HUES64 (cell line): ENCODE data around the gene SLC2A10.

Experiments
- H3K27ac ChIP-seq: 2 replicates; pipeline ENCODE4 v1.7.0; 2013; ENCODE audit warnings: low read depth, low read length, inconsistent platforms
- H3K27me3 ChIP-seq: 2 replicates; pipeline ENCODE4 v1.6.1; 2013; ENCODE audit warnings: mild to moderate bottlenecking, low read length; ENCODE audit not compliant: insufficient read depth
- H3K36me3 ChIP-seq: 2 replicates; pipeline ENCODE4 v1.6.1; 2013; ENCODE audit warnings: mild to moderate bottlenecking, low read length; ENCODE audit not compliant: insufficient read depth
- H3K4me1 ChIP-seq: 2 replicates; pipeline ENCODE4 v1.6.1; 2013; ENCODE audit warnings: mild to moderate bottlenecking, low read length, moderate library complexity; ENCODE audit not compliant: insufficient read depth
- H3K4me3 ChIP-seq: 2 replicates; pipeline ENCODE4 v1.5.1; 2013; ENCODE audit warnings: mild to moderate bottlenecking, low read length, moderate library complexity
- H3K9ac ChIP-seq: 2 replicates; pipeline ENCODE4 v1.6.1; 2013; ENCODE audit warnings: mild to moderate bottlenecking, low read depth, low read length
- H3K9me3 ChIP-seq: 2 replicates; pipeline ENCODE4 v1.6.1; 2013; ENCODE audit warnings: low read depth, low read length; ENCODE audit not compliant: insufficient read depth
- WGBS: fragments of 150-250, 120-280 bp; methylation state at CpG from one replicate; pipeline ENCODE4 v1.1.7; 2013; ENCODE audit warnings: missing lambda C conversion rate; 5-methylcytosine and 5-hydroxymethylcytosine counted together

Gene SLC2A10

DNA sequence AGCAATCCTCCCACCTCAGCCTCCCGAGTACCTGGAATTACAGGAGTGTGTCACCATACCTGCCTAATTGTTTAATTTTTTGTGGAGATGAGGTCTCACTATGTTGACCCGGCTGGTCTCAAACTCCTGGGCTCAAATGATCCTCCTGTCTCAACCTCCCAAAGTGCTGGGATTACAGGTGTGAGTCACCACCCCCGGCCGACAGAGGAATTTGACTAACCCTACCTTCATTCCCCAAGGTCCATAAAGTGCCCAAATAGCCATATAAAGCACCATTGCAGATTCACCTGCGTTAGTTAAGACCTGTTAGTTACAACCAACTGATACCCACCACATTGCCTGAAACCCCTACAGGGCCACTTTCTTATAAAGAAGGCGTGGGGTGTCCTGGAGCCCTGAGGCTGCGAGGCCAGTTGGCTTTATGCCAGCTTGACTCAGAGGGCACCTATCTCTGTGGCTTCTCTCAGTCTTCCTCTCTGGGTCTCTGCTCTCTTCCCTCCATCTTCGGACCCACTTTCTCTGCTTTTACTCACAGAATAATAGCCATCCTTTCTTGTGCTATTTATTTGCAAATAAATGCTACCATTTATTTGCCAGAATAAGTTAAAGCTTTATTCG, 65.6 kb downstream of the SLC2A10 start:
- Histone ChIP-seq H3K9ac (no peak overlapping the region), H3K36me3 (no peaks in the 10 kb centered on the region), H3K9me3 (no peaks in the 10 kb centered on the region), H3K4me1 (peaks cover 9% of the 10 kb centered on the region), H3K27me3 (no peaks in the 10 kb centered on the region), H3K27ac (no peak overlapping the region), H3K4me3 (no peak overlapping the region)
- 93% methylated on average over 8 of the region's 9 CpGs for WGBS

DNA sequence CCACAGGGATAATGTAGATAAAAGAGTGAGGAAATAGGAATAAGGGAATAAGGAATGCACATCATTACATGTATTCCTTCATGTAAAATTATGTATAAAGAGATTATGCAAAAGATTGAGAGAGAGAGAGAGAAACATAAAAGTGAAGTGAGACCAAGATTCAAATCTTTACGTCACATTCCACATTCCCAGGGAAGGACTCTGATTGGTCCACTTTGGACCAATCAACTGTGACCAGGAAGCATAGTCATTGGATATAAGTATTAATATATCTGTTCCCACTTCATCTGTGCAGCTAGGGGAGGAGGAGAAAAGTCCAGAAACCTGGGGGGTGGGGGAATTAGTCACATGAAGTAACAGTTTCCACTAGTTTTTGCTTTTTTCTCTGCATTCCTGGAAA, 66.4 kb downstream of the SLC2A10 start:
- Histone ChIP-seq H3K4me1 (peaks cover 9% of the 10 kb centered on the region), H3K27me3 (no peaks in the 10 kb centered on the region), H3K36me3 (no peaks in the 10 kb centered on the region), H3K9me3 (no peaks in the 10 kb centered on the region), H3K4me3 (no peak overlapping the region), H3K9ac (no peak overlapping the region), H3K27ac (no peak overlapping the region)
- 83% methylated on average over 1 of the region's 1 CpG for WGBS

DNA sequence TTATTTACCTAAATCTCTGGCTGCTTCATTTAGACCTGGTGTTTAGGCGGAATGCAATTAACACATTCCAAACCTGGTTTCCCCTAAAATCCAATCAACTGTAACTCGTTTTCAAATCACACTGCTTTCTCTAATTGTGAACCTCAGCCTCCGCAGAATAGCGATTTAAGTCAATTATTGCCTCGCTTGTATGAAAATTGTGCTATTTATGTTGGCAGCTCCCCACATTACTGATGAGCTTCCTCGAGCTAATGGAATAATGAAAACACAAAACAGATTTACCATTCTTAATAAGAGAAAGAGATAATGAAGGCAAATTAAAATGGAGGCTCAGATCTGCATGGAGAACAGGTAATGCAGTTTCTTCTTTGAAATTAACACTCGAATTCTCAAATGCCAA, 67.9 kb downstream of the SLC2A10 start:
- 92% methylated on average over 7 of the region's 7 CpGs for WGBS
- peaks cover 9% of the 10 kb centered on the region for H3K4me1 ChIP-seq
- no peaks in the 10 kb centered on the region for H3K9me3 ChIP-seq
- no peak overlapping the region for H3K4me3 ChIP-seq
- H3K27me3 ChIP-seq, result no peaks in the 10 kb centered on the region
- no peak overlapping the region for H3K27ac ChIP-seq
- no peak overlapping the region for H3K9ac ChIP-seq
- no peaks in the 10 kb centered on the region for H3K36me3 ChIP-seq

DNA sequence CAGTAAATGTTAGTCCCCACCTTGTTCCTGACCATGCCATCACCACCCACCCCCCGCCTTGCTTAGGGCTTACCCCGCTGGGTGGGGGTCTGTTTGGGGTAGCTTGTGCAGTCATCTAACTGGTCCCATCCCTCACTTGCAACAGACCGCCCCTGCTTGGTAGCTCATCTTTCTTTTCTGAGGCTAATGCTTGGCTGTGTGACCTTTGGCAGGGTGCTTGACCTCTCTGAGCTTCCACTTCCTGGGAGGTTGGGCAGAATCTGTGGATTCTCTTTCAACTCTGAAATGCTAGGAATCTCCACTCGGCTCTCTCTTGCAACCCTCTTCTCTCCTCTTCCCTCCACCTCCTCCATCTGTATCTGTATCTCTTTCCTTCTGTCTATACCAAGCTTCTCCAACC, 70.4 kb downstream of the SLC2A10 start:
- WGBS, result 57% methylated on average over 4 of the region's 4 CpGs

DNA sequence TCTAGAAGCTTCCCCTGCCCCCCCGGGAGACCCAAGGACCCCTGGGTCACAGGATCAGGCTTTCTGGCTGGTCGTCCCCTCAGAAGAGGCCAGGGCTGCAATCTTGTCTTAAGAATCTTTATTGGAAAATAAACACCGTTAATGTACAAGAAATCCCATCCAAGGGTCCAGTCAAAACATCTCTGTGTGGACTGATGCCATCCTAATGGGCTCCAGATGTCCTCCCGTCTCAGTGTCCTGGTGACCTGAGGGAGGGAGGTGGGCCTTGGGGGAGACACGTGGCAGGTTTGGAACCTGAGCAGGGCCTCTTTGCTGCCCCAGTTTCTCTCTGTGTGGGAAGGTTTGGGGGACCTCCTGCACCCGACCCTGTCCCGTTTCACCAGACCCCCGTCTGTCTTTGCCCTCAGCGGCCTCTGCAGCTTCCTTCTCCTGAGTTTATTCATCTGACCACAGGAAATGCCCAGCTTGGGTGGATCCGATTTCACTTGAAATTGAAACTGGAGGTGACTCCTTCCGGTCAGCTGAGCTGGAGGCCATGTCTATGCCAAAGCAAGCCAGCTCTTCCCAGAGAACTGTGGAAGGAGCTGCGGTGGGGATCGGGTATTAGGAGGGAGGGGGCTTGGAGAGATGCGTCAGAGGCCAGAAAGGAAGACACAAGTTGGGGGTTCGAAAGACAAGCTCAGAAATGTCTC, 75.1 kb downstream of the SLC2A10 start:
- WGBS, result 93% methylated on average over 15 of the region's 15 CpGs
- no peaks in the 10 kb centered on the region for H3K36me3 ChIP-seq
- no peak overlapping the region for H3K4me3 ChIP-seq
- no peaks in the 10 kb centered on the region for H3K27me3 ChIP-seq
- no peaks in the 10 kb centered on the region for H3K4me1 ChIP-seq
- no peaks in the 10 kb centered on the region for H3K9me3 ChIP-seq
- no peak overlapping the region for H3K9ac ChIP-seq
- H3K27ac ChIP-seq, result no peak overlapping the region

More for the DNA sequence above, 70.4 kb downstream of the SLC2A10 start:
- H3K27ac ChIP-seq, result no peak overlapping the region
- H3K36me3 ChIP-seq, result no peaks in the 10 kb centered on the region
- no peak overlapping the region for H3K9ac ChIP-seq
- H3K4me3 ChIP-seq, result no peak overlapping the region
- no peaks in the 10 kb centered on the region for H3K9me3 ChIP-seq
- H3K4me1 ChIP-seq, result peaks cover 9% of the 10 kb centered on the region
- no peaks in the 10 kb centered on the region for H3K27me3 ChIP-seq
